ENCODE measurements around the gene ALAS1.

DNA sequence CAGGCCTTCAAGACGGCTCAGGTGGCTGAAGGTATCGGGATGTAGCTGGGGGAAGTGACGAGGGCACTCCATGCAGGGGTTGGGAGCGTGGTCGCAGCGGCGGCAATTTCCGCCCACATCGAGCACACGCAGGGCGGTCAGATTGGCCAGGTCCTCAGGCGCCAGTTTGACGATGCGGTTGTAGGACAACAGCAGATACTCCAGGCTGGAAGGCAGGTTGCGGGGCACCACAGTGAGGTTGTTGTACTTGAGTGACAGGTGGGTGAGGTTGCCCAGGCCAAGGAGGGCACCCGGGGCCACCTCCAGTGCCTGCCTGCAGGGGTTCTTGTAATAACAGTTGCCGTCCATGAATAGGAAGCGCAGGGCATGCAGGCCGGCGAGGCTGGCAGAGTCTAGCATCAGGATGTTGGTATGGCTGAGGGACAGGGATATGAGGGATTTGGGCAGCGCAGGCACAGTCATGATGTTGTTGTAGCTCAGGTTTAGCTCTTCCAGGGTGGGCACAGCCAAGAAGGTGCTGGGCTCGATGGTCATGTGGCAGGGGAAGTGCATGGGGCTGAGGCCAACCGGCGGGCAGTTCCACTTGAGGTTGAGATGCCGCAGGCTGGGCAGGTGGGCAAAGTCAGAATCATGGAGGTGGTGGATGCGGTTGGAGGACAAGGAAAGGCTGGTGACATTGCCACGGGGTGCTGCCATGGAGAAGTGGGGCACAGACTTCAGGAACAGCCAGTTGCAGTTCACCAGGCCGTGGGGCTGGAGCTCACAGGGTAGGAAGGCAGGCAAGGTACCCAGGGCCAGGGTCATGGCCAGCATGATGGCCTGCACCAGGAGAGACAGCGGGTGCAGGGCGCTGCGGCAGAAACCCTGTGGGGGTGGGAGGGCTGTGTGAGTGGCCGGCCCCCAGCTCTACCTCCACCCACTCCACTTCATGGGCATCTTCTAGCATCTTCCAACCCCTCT lies 25.8 kb downstream of the ALAS1 start:
- TF ChIP-seq POLR2A (IDR thresholded peaks at IDR 0.05), result no peak
- no peak for TF ChIP-seq CTCF (IDR thresholded peaks at IDR 0.05)
- no peak for TF ChIP-seq POLR2AphosphoS5 (IDR thresholded peaks at IDR 0.05)

All from prostate gland (tissue), 2 donors.